ENCODE measurements around the gene PLEKHG4B. TPM values are rescaled to one million over a fixed set of nuclear protein-coding genes. Genes with fewer than 3 reads are reported as not detected.

The PLEKHG4B gene
- total RNA-seq, 1 experiment from 2014 or later, result 51.4 TPM

DNA sequence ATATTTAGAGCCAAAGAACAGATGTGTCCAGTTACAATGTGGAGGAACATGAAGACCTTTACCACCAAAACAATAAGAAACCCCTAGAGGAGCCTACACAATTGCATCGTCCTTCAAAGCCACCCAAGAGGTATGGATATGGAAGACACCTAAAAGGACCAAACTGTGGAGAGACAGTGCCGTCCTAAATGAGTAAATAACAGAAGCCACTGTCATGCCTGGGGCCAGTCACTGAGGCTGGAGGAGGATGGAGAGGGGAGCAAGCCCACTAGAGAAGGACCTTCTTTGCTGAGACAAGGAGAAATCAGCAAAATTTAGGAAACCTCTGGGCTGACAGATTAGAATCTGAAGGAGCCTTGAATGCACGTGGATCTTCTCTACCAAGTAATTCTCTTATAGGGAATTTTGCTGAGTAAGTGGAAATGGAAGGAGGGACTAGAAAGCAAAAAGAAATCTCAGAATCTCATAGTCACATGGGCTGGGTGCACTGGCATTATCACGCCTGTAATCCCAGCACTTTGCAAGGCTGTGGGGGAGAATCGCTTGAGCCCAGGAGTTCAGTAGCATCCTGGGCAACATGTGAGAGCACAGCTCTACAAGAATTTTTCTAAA is 27.6 kb downstream of the PLEKHG4B start:
- ChIA-PET POLR2A (no interaction called here), CTCF (no interaction called here)
- DNase-seq (ENCODE audit: low spot score) (no peak), ATAC-seq (no peak)
- Mint-ChIP-seq H3K4me3 (no peak overlapping the region), H3K27ac (no peak overlapping the region), H3K36me3 (peaks cover 89% of the 10 kb centered on the region), H3K9me3 (peaks cover 56% of the 10 kb centered on the region), H3K4me1 (no peaks in the 10 kb centered on the region), H3K27me3 (ENCODE audit: low read depth) (no peaks in the 10 kb centered on the region)
- TF ChIP-seq, protein P1, sequence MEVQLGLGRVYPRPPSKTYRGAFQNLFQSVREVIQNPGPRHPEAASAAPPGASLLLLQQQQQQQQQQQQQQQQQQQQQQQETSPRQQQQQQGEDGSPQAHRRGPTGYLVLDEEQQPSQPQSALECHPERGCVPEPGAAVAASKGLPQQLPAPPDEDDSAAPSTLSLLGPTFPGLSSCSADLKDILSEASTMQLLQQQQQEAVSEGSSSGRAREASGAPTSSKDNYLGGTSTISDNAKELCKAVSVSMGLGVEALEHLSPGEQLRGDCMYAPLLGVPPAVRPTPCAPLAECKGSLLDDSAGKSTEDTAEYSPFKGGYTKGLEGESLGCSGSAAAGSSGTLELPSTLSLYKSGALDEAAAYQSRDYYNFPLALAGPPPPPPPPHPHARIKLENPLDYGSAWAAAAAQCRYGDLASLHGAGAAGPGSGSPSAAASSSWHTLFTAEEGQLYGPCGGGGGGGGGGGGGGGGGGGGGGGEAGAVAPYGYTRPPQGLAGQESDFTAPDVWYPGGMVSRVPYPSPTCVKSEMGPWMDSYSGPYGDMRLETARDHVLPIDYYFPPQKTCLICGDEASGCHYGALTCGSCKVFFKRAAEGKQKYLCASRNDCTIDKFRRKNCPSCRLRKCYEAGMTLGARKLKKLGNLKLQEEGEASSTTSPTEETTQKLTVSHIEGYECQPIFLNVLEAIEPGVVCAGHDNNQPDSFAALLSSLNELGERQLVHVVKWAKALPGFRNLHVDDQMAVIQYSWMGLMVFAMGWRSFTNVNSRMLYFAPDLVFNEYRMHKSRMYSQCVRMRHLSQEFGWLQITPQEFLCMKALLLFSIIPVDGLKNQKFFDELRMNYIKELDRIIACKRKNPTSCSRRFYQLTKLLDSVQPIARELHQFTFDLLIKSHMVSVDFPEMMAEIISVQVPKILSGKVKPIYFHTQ (CRISPR knock-in tag; IDR thresholded peaks at IDR 0.05), result no peak
- no peak for TF ChIP-seq GTF2I (CRISPR knock-in tag; conservative IDR thresholded peaks at IDR 0.05)
- no peak for TF ChIP-seq ZNF512 (CRISPR knock-in tag; IDR thresholded peaks at IDR 0.05; ENCODE audit: borderline replicate concordance)
- no peak for TF ChIP-seq MXD4 (CRISPR knock-in tag; IDR thresholded peaks at IDR 0.05; ENCODE audit: borderline replicate concordance)
- TF ChIP-seq, protein P2, sequence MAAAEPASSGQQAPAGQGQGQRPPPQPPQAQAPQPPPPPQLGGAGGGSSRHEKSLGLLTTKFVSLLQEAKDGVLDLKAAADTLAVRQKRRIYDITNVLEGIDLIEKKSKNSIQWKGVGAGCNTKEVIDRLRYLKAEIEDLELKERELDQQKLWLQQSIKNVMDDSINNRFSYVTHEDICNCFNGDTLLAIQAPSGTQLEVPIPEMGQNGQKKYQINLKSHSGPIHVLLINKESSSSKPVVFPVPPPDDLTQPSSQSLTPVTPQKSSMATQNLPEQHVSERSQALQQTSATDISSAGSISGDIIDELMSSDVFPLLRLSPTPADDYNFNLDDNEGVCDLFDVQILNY (CRISPR knock-in tag; IDR thresholded peaks at IDR 0.05), result no peak
- no peak for TF ChIP-seq OVOL2 (CRISPR knock-in tag; IDR thresholded peaks at IDR 0.05; ENCODE audit: borderline replicate concordance)
- TF ChIP-seq KAT7 (CRISPR knock-in tag; IDR thresholded peaks at IDR 0.05; ENCODE audit: borderline replicate concordance), result no peak

DNA sequence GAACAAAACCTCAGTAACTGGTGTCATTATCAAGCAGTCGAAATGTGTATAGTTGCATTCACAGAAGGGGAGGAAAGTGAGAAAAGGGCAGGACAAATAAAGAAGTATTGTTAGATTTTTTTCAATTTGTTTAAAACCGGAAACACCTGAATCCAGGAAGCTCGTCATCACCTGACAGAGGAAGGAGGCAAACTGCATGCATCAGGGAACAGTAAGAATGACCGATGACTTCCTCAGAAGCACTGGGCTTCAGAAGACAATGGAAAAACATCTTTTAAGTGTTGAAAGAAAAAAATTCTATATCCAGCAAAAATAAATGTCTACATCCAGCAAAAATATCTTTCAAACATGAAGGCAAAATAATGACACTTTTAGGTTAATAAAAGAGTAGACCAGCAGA is 29.5 kb downstream of the PLEKHG4B start:
- no peak for ATAC-seq
- TF ChIP-seq, protein P3, sequence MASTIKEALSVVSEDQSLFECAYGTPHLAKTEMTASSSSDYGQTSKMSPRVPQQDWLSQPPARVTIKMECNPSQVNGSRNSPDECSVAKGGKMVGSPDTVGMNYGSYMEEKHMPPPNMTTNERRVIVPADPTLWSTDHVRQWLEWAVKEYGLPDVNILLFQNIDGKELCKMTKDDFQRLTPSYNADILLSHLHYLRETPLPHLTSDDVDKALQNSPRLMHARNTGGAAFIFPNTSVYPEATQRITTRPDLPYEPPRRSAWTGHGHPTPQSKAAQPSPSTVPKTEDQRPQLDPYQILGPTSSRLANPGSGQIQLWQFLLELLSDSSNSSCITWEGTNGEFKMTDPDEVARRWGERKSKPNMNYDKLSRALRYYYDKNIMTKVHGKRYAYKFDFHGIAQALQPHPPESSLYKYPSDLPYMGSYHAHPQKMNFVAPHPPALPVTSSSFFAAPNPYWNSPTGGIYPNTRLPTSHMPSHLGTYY (CRISPR knock-in tag; IDR thresholded peaks at IDR 0.05), result no peak
- TF ChIP-seq GABPB1 (CRISPR knock-in tag; IDR thresholded peaks at IDR 0.05), result no peak
- no peak for TF ChIP-seq ZNF671 (CRISPR knock-in tag; IDR thresholded peaks at IDR 0.05)
- peak; percentile 100 for TF ChIP-seq ZNF317 (CRISPR knock-in tag; IDR thresholded peaks at IDR 0.05; ENCODE audit: borderline replicate concordance, low read depth)
- no peak for TF ChIP-seq HMGXB4 (CRISPR knock-in tag; IDR thresholded peaks at IDR 0.05)
- peaks cover 84% of the 10 kb centered on the region for H3K36me3 Mint-ChIP-seq

GRCh38 chr5:125815-126214 is 33.8 kb downstream of the PLEKHG4B start:
- ATAC-seq, result no peak
- Mint-ChIP-seq H3K36me3 (peaks cover 55% of the 10 kb centered on the region), H3K4me1 (peaks cover 53% of the 10 kb centered on the region), H3K4me3 (no peak overlapping the region), H3K9me3 (peaks cover 44% of the 10 kb centered on the region), H3K27me3 (ENCODE audit: low read depth) (no peaks in the 10 kb centered on the region), H3K27ac (peak overlapping the region; percentile 83)
- DNase-seq (ENCODE audit: low spot score), result no peak
- TF ChIP-seq CREB1 (CRISPR knock-in tag; IDR thresholded peaks at IDR 0.05) (no peak), ESRRA (CRISPR knock-in tag; IDR thresholded peaks at IDR 0.05; ENCODE audit: borderline replicate concordance) (no peak), ZNF416 (CRISPR knock-in tag; IDR thresholded peaks at IDR 0.05) (no peak), JAZF1 (CRISPR knock-in tag; IDR thresholded peaks at IDR 0.05) (no peak), FOXJ3 (CRISPR knock-in tag; IDR thresholded peaks at IDR 0.05; ENCODE audit: borderline replicate concordance) (no peak)
- TF ChIP-seq, protein P4, sequence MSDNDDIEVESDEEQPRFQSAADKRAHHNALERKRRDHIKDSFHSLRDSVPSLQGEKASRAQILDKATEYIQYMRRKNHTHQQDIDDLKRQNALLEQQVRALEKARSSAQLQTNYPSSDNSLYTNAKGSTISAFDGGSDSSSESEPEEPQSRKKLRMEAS (CRISPR knock-in tag; IDR thresholded peaks at IDR 0.05), result no peak
- CTCF ChIA-PET, result interaction anchor here (1.0 to 1.2 kb wide), 2 partner anchors 20 to 62 kb away, joined by 3 to 4 read pairs; no protein-coding TSS in a partner anchor
- POLR2A ChIA-PET, result interaction anchor here (1.2 kb wide), 1 partner anchor 12 kb away, joined by 3 read pairs; no protein-coding TSS in a partner anchor

More for the DNA sequence above, 29.5 kb downstream of the PLEKHG4B start:
- no peak for DNase-seq (ENCODE audit: low spot score)
- Mint-ChIP-seq H3K4me1 (peaks cover 12% of the 10 kb centered on the region), H3K4me3 (no peak overlapping the region), H3K27ac (no peak overlapping the region), H3K9me3 (peaks cover 66% of the 10 kb centered on the region), H3K27me3 (ENCODE audit: low read depth) (no peaks in the 10 kb centered on the region)
- ChIA-PET POLR2A (no interaction called here), CTCF (no interaction called here)

Measured in WTC11 (cell line).